Endothelial cell of umbilical vein (primary cell): ENCODE measurements around the gene LMO7. TPM values are rescaled to one million over a fixed set of nuclear protein-coding genes. Genes with fewer than 3 reads are reported as not detected.

Source experiments
- BruUV-seq: library from RNA; stranded (reverse); fragments of 400-500 nt; replicated peaks from 2 replicates; lab custom pipeline; 2021; lab: Mats Ljungman, UMichigan
- CTCF ChIA-PET: fragments of 300-600, 350-600 bp; sonication (Branson Sonifier 250); formaldehyde crosslinking; loops from one replicate; lab custom pipeline; 2021; ENCODE audit warnings: antibody characterized with exemption, inconsistent platforms; lab: Charles Lee
- POLR2A ChIA-PET: fragments of 300-600, 350-600 bp; sonication (Branson Sonifier 250); formaldehyde crosslinking; loops from one replicate; lab custom pipeline; 2021; ENCODE audit warnings: antibody characterized with exemption, inconsistent platforms; lab: Charles Lee
- DNase-seq: peaks from one replicate; pipeline ENCODE4 v3.0.0-alpha.2; 2011; ENCODE audit warnings: low read depth, low spot score
- FAIRE-seq: peaks from 2 replicates; lab custom pipeline; 2011; peaks lifted over from hg19 to GRCh38; lab: Jason Lieb, UNC
- H2AFZ ChIP-seq: 2 replicates; pipeline ENCODE4 v1.6.0; 2012; ENCODE audit warnings: low read depth, low read length, control low read depth, inconsistent platforms
- H3K27ac ChIP-seq: 2 replicates; pipeline ENCODE4 v1.5.1; 2011; ENCODE audit warnings: low read depth, mild to moderate bottlenecking, control low read depth, low read length, moderate library complexity; ENCODE audit not compliant: insufficient read depth
- H3K27me3 ChIP-seq, 2 experiments: 2 replicates each; pipeline versions ENCODE4 v1.6.0 to v1.6.1; 2011; ENCODE audit warnings: low read length in 2 of 2, mixed read lengths in 1 of 2; ENCODE audit not compliant: control insufficient read depth in 2 of 2, insufficient read depth in 2 of 2
- H3K36me3 ChIP-seq, 2 experiments: 2 replicates in 1 of 2; 3 replicates in 1 of 2; pipeline ENCODE4 v1.5.1; 2011; ENCODE audit warnings: low read length in 2 of 2, mild to moderate bottlenecking in 1 of 2, moderate library complexity in 1 of 2; ENCODE audit not compliant: control insufficient read depth in 2 of 2, insufficient read depth in 2 of 2; ENCODE audit errors: extremely low read depth in 1 of 2
- H3K4me1 ChIP-seq: 3 replicates; pipeline ENCODE4 v1.5.1; 2011; ENCODE audit warnings: mild to moderate bottlenecking, low read length; ENCODE audit not compliant: control insufficient read depth, insufficient read depth; ENCODE audit errors: extremely low read depth
- H3K4me2 ChIP-seq: 2 replicates; pipeline ENCODE4 v1.6.1; 2011; ENCODE audit warnings: low read length, control low read depth, mixed read lengths; ENCODE audit not compliant: insufficient read depth
- H3K4me3 ChIP-seq, 3 experiments: fragments of 200-600 bp in 1 of 3; sonication (generic), shearing (Covaris generic) in 1 of 3; replicated peaks in 1 of 3; 2 replicates each; pipeline ENCODE4 v1.5.1; 2011 to 2016; ENCODE audit warnings: control low read depth in 3 of 3, low read length in 3 of 3, mild to moderate bottlenecking in 2 of 3, inconsistent platforms in 1 of 3, low read depth in 1 of 3, moderate library complexity in 1 of 3; ENCODE audit not compliant: insufficient read depth in 1 of 3
- H3K79me2 ChIP-seq: 2 replicates; pipeline ENCODE4 v1.6.0; 2012; ENCODE audit warnings: low read length, inconsistent platforms; ENCODE audit not compliant: control insufficient read depth, insufficient read depth
- H3K9ac ChIP-seq: replicated peaks from 2 replicates; pipeline ENCODE3; 2011; ENCODE audit warnings: low read length, control low read depth; ENCODE audit not compliant: insufficient read depth; ENCODE audit errors: extremely low read depth
- H3K9me1 ChIP-seq: replicated peaks from 3 replicates; pipeline ENCODE4 v1.6.0; 2011; ENCODE audit warnings: mild to moderate bottlenecking, low read length; ENCODE audit not compliant: control insufficient read depth, insufficient read depth; ENCODE audit errors: extremely low read depth
- H3K9me3 ChIP-seq: replicated peaks from 2 replicates; pipeline ENCODE4 v1.5.1; 2012; ENCODE audit warnings: low read length, inconsistent platforms; ENCODE audit not compliant: control insufficient read depth, insufficient read depth
- H4K20me1 ChIP-seq: replicated peaks from 2 replicates; pipeline ENCODE3; 2011; ENCODE audit warnings: mild to moderate bottlenecking, low read length; ENCODE audit not compliant: control insufficient read depth, insufficient read depth; ENCODE audit errors: extremely low read depth
- EZH2 ChIP-seq: IDR thresholded peaks from 2 replicates; pipeline ENCODE4 v1.6.1; 2012; ENCODE audit warnings: borderline replicate concordance, low read depth, mild to moderate bottlenecking, moderate library complexity, low read length, inconsistent platforms; ENCODE audit not compliant: severe bottlenecking
- FOS ChIP-seq: IDR thresholded peaks from 2 replicates; pipeline ENCODE4 v1.6.1; 2011; ENCODE audit warnings: mild to moderate bottlenecking, low read length, moderate library complexity, borderline replicate concordance; ENCODE audit not compliant: insufficient read depth
- GATA2 ChIP-seq: IDR thresholded peaks from 2 replicates; pipeline ENCODE4 v1.7.0; 2011; ENCODE audit warnings: low read depth, mild to moderate bottlenecking, moderate library complexity, mixed read lengths, low read length; ENCODE audit not compliant: insufficient read length, insufficient read depth
- JUN ChIP-seq: IDR thresholded peaks from 2 replicates; pipeline ENCODE4 v1.6.1; 2011; ENCODE audit warnings: borderline replicate concordance, low read depth; ENCODE audit not compliant: insufficient read length, insufficient read depth
- MYC ChIP-seq: IDR thresholded peaks from one replicate; pipeline ENCODE4 v1.6.1; 2011; ENCODE audit warnings: mild to moderate bottlenecking, low read depth, low read length
- POLR2A ChIP-seq: IDR thresholded peaks from 2 replicates; pipeline ENCODE4 v1.6.1; 2012; ENCODE audit warnings: low read depth, mild to moderate bottlenecking, control low read depth, low read length
- POLR2AphosphoS5 ChIP-seq: IDR thresholded peaks from 2 replicates; pipeline ENCODE4 v1.6.1; 2012; ENCODE audit warnings: low read depth, mild to moderate bottlenecking, control low read depth, low read length, moderate library complexity; ENCODE audit not compliant: insufficient read depth
- dilution Hi-C: fragments of 300-500 bp; cut with MboI; formaldehyde crosslinking; loops from one replicate; pipeline ENCODE4 v1.15.0; 2019; ENCODE audit warnings: low sequenced_read_pairs; ENCODE audit not compliant: extremely low pct_ligation_motif_present
- intact Hi-C: fragments of 100-400 bp; cut with micrococcal nuclease; formaldehyde crosslinking; loops from one replicate; pipeline ENCODE4 v1.10.0; 2022
- polyA plus RNA-seq, 4 experiments: library from polyadenylated mRNA; depleted of rRNA in 3 of 4; stranded (reverse) in 3 of 4; unstranded in 1 of 4; fragments of >200 nt; gene quantifications; 2 replicates each; pipeline versions ENCODE4 v1.2.1 to v1.2.3, GENCODE V29; 2011 to 2012; ENCODE audit warnings: missing spikeins in 1 of 4
- total RNA-seq: library from RNA; stranded (reverse); gene quantifications from 2 replicates; pipeline ENCODE4 v1.2.3, GENCODE V29; 2021
- TF ChIP-seq, protein P1 (sequence below): IDR thresholded peaks from 2 replicates; pipeline ENCODE4 v1.6.1; 2011; ENCODE audit not compliant: insufficient read depth, insufficient read length
- TF ChIP-seq, protein P2 (sequence below), 2 donors: IDR thresholded peaks; 1 replicate in 1 of 2; 2 replicates in 1 of 2; pipeline ENCODE4 v1.5.1; 2011; ENCODE audit warnings: low read length in 2 of 2, mild to moderate bottlenecking in 2 of 2, moderate library complexity in 2 of 2, control low read depth in 1 of 2, inconsistent platforms in 1 of 2, low read depth in 1 of 2; ENCODE audit not compliant: insufficient read depth in 1 of 2; ENCODE audit errors: extremely low read depth in 1 of 2

Gene LMO7
- total and polyA plus RNA-seq, 2 donors (not counting 3 experiments of a cell fraction or from before 2014, with no cell fraction given) = 10.5 to 21.1 TPM

DNA sequence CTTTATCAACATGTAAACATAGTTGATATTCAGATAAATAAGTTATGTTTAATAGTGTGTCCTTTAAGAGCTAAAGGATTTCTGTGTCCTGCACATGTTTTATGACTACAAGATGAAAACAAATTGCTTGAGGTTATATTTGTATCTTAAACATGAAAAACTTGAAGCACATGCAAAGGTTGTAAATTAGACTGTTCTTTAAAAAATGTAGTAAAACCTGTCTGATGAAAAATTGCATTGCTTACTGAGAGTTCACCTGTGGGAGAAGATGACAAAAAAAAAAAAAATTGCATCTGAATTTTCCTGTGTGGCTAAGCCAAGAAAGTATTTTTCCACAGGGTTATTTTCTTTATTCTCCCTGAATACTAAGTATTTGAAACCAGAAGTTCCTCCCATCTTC is 25.7 kb upstream of the LMO7 start:
- no peak overlapping the region for H3K4me2 ChIP-seq
- TF ChIP-seq MYC = no peak
- H3K79me2 ChIP-seq = no peaks in the 10 kb centered on the region
- H3K27ac ChIP-seq = no peak overlapping the region
- dilution Hi-C loops = no loop called here
- intact Hi-C loops = no loop called here
- no peak overlapping the region for H3K4me3 ChIP-seq
- no peaks in the 10 kb centered on the region for H3K9me3 ChIP-seq
- ChIA-PET CTCF (no interaction called here), POLR2A (no interaction called here)
- FAIRE-seq = no peak
- no peaks in the 10 kb centered on the region for H4K20me1 ChIP-seq
- no peaks in the 10 kb centered on the region for H3K36me3 ChIP-seq
- no peaks in the 10 kb centered on the region for H3K27me3 ChIP-seq
- no peaks in the 10 kb centered on the region for H3K9me1 ChIP-seq
- no peak overlapping the region for H3K9ac ChIP-seq
- no peak for DNase-seq
- no peak overlapping the region for H2AFZ ChIP-seq
- BruUV-seq = no TSS peak
- H3K4me1 ChIP-seq = no peaks in the 10 kb centered on the region

GRCh38 chr13:75612354-75612753 is 23.8 kb upstream of the LMO7 start:
- ChIA-PET CTCF (interaction anchor here (1.6 kb wide), 1 partner anchor 84 kb away, joined by 3 read pairs; no protein-coding TSS in a partner anchor), POLR2A (no interaction called here)
- intact Hi-C loops = no loop called here

More at GRCh38 chr13:75612354-75612753, 23.8 kb upstream of the LMO7 start:
- no peak for DNase-seq
- no peak for FAIRE-seq
- dilution Hi-C loops = no loop called here
- no peak overlapping the region for H3K27ac ChIP-seq
- H3K4me2 ChIP-seq = no peak overlapping the region
- H3K9ac ChIP-seq = no peak overlapping the region
- no peak overlapping the region for H2AFZ ChIP-seq
- TF ChIP-seq EZH2 = no peak
- no peak for TF ChIP-seq POLR2A
- TF ChIP-seq MYC = no peak
- TF ChIP-seq FOS = no peak
- no peak for TF ChIP-seq JUN
- TF ChIP-seq, protein P1, sequence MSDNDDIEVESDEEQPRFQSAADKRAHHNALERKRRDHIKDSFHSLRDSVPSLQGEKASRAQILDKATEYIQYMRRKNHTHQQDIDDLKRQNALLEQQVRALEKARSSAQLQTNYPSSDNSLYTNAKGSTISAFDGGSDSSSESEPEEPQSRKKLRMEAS = no peak
- TF ChIP-seq, protein P2, sequence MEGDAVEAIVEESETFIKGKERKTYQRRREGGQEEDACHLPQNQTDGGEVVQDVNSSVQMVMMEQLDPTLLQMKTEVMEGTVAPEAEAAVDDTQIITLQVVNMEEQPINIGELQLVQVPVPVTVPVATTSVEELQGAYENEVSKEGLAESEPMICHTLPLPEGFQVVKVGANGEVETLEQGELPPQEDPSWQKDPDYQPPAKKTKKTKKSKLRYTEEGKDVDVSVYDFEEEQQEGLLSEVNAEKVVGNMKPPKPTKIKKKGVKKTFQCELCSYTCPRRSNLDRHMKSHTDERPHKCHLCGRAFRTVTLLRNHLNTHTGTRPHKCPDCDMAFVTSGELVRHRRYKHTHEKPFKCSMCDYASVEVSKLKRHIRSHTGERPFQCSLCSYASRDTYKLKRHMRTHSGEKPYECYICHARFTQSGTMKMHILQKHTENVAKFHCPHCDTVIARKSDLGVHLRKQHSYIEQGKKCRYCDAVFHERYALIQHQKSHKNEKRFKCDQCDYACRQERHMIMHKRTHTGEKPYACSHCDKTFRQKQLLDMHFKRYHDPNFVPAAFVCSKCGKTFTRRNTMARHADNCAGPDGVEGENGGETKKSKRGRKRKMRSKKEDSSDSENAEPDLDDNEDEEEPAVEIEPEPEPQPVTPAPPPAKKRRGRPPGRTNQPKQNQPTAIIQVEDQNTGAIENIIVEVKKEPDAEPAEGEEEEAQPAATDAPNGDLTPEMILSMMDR (IDR thresholded peaks at IDR 0.05; ENCODE audit: extremely low read depth in 1 of 2, insufficient read depth in 1 of 2, low read depth in 1 of 2, low read length in 2 of 2) = no peak
- no peak for TF ChIP-seq POLR2AphosphoS5
- no peak for TF ChIP-seq GATA2
- H3K79me2 ChIP-seq = no peaks in the 10 kb centered on the region
- H3K4me1 ChIP-seq = no peaks in the 10 kb centered on the region
- no peaks in the 10 kb centered on the region for H3K9me3 ChIP-seq
- H3K4me3 ChIP-seq = no peak overlapping the region
- no peaks in the 10 kb centered on the region for H3K36me3 ChIP-seq
- no peaks in the 10 kb centered on the region for H4K20me1 ChIP-seq
- no TSS peak for BruUV-seq
- no peaks in the 10 kb centered on the region for H3K9me1 ChIP-seq
- no peaks in the 10 kb centered on the region for H3K27me3 ChIP-seq
